Gastrocnemius medialis (tissue), 4 donors: ENCODE data around the gene APOL4. TPM values are rescaled to one million over a fixed set of nuclear protein-coding genes. Genes with fewer than 3 reads are reported as not detected.

Source experiments
- ATAC-seq, 2 donors: fragments of 150-250 bp; one replicate each; pipeline ENCODE4 v1.9.1; 2016
- DNase-seq, 2 donors: peaks; one replicate each; pipeline ENCODE4 v3.0.0-alpha.2; 2019
- H3K27ac ChIP-seq, 4 donors: fragments of 200-600 bp; sonication (generic); 1 replicate in 1 of 4; 2 replicates in 3 of 4; pipeline ENCODE4 v1.5.1; 2016 to 2018; ENCODE audit warnings: mild to moderate bottlenecking in 2 of 4, moderate library complexity in 1 of 4
- H3K27me3 ChIP-seq, 3 donors: fragments of 200-600 bp; sonication (generic) in 2 of 3; 1 replicate in 1 of 3; 2 replicates in 2 of 3; pipeline versions ENCODE4 v1.5.1 to v1.6.0; 2016 to 2019; ENCODE audit warnings: mild to moderate bottlenecking in 1 of 3, moderate library complexity in 1 of 3
- H3K36me3 ChIP-seq, 2 donors: fragments of 200-600 bp; sonication (generic) in 1 of 2; one replicate each; pipeline ENCODE4 v1.5.1; 2017 to 2018
- H3K4me1 ChIP-seq, 2 donors: fragments of 200-600 bp; sonication (generic) in 1 of 2; one replicate each; pipeline ENCODE4 v1.5.1; 2016 to 2017; ENCODE audit warnings: mild to moderate bottlenecking in 2 of 2
- H3K4me3 ChIP-seq, 4 donors: fragments of 200-600 bp; sonication (generic) in 3 of 4; 1 replicate in 1 of 4; 2 replicates in 3 of 4; pipeline ENCODE4 v1.5.1; 2016 to 2019; ENCODE audit warnings: mild to moderate bottlenecking in 2 of 4
- H3K9me3 ChIP-seq, 3 donors: fragments of 200-600 bp; sonication (generic) in 2 of 3; 1 replicate in 1 of 3; 2 replicates in 2 of 3; pipeline ENCODE4 v1.5.1; 2016 to 2019
- POLR2A ChIP-seq, 2 donors: fragments of 450-650 bp; IDR thresholded peaks; one replicate each; pipeline ENCODE4 v1.6.1; 2017; ENCODE audit warnings: antibody characterized with exemption in 2 of 2, mild to moderate bottlenecking in 2 of 2, moderate library complexity in 2 of 2
- in situ Hi-C, 4 donors: fragments of 200-750 bp; cut with MboI; loops; one replicate each; pipeline versions ENCODE4 v1.15.0 to v1.8.0; 2017; ENCODE audit warnings: low sequenced_read_pairs in 4 of 4
- intact Hi-C: fragments of 100-400 bp; cut with DNase I; formaldehyde crosslinking; loops from one replicate; pipeline ENCODE4 v1.15.1; 2023; ENCODE audit warnings: low total_unique reads
- total RNA-seq, 4 donors: library from RNA; depleted of rRNA; stranded (reverse); fragments of >200 nt; gene quantifications; one replicate each; pipeline versions ENCODE4 v1.1.0 to v1.2.3, GENCODE V29; 2016
- TF ChIP-seq, protein P1 (sequence below), 5 experiments: fragments of 450-650 bp in 3 of 5; fragments of 200-600 bp in 2 of 5; sonication (generic) in 2 of 5; IDR thresholded peaks in 4 of 5; conservative IDR thresholded peaks in 1 of 5; 1 replicate in 4 of 5; 2 replicates in 1 of 5; pipeline ENCODE4 v1.5.1; 2016 to 2019; ENCODE audit warnings: antibody characterized with exemption in 5 of 5, mild to moderate bottlenecking in 3 of 5, moderate library complexity in 3 of 5

APOL4 gene
- total RNA-seq, 4 donors from 2014 or later = 1.5 to 2.3 (median 2.0) TPM; not detected in 1

- no peak for DNase-seq
- peaks cover 5 to 8% of the 10 kb centered on the region in 2 donors for H3K4me1 ChIP-seq
- H3K27me3 ChIP-seq = no peaks in the 10 kb centered on the region
- H3K9me3 ChIP-seq = no peaks in the 10 kb centered on the region
- TF ChIP-seq, protein P1, sequence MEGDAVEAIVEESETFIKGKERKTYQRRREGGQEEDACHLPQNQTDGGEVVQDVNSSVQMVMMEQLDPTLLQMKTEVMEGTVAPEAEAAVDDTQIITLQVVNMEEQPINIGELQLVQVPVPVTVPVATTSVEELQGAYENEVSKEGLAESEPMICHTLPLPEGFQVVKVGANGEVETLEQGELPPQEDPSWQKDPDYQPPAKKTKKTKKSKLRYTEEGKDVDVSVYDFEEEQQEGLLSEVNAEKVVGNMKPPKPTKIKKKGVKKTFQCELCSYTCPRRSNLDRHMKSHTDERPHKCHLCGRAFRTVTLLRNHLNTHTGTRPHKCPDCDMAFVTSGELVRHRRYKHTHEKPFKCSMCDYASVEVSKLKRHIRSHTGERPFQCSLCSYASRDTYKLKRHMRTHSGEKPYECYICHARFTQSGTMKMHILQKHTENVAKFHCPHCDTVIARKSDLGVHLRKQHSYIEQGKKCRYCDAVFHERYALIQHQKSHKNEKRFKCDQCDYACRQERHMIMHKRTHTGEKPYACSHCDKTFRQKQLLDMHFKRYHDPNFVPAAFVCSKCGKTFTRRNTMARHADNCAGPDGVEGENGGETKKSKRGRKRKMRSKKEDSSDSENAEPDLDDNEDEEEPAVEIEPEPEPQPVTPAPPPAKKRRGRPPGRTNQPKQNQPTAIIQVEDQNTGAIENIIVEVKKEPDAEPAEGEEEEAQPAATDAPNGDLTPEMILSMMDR (IDR thresholded peaks at IDR 0.05 in 4 of 5, conservative IDR thresholded peaks at IDR 0.05 in 1 of 5) = no peak
- no peak for TF ChIP-seq POLR2A (IDR thresholded peaks at IDR 0.05)
- no peak overlapping the region for H3K4me3 ChIP-seq
- H3K27ac ChIP-seq = peak overlapping the region in 1 of 4 donors; percentile 58
- no peaks in the 10 kb centered on the region for H3K36me3 ChIP-seq
- intact Hi-C loops = no loop called here
- ATAC-seq = no peak
- in situ Hi-C loops = loop anchor here in 1 of 4 donors (10.0 kb wide), 1 partner anchor 78 kb away; no protein-coding TSS in a partner anchor
Measured at GRCh38 chr22:36196254-36197064, 5.2 kb downstream of the APOL4 start.

DNA sequence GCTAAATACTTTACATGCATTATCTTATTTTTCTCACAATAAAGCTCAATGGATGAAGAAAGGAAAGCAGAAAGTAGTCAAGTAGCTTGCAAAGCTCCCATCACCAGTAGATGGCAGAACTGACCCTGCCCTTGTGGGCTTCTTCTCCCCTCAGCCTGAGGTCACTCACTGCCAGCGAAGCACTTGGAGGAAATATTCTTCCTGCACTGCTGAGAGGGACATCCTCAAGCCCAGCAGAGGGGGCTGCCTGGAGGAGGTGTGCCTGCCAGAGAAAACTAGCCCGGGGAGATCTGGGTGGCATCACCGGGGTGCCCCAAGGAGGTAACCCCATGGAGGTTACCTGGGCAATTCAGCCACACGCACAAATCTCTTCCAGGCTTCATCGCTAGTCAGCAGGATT lies 6.6 kb downstream of the APOL4 start:
- TF ChIP-seq, protein P1 (IDR thresholded peaks at IDR 0.05 in 4 of 5, conservative IDR thresholded peaks at IDR 0.05 in 1 of 5) = peak; percentile 55 to 75 (median 60)
- TF ChIP-seq POLR2A (IDR thresholded peaks at IDR 0.05) = no peak
- Histone ChIP-seq H3K36me3 (no peaks in the 10 kb centered on the region), H3K4me1 (peaks cover 5 to 8% of the 10 kb centered on the region in 2 donors), H3K4me3 (no peak overlapping the region), H3K27ac (no peak overlapping the region), H3K9me3 (no peaks in the 10 kb centered on the region), H3K27me3 (no peaks in the 10 kb centered on the region)
- ATAC-seq (peak in 1 of 2 donors; percentile 82), DNase-seq (peak; percentile 24 to 53)
- intact Hi-C loops = loop anchor here (1.0 to 2.0 kb wide), 2 partner anchors 44 to 82 kb away; partner anchors contain the start of gene APOL2
- in situ Hi-C loops = loop anchor here in 2 of 4 donors (5.0 to 10.0 kb wide), 2 partner anchors 80 to 82 kb away; no protein-coding TSS in a partner anchor

DNA sequence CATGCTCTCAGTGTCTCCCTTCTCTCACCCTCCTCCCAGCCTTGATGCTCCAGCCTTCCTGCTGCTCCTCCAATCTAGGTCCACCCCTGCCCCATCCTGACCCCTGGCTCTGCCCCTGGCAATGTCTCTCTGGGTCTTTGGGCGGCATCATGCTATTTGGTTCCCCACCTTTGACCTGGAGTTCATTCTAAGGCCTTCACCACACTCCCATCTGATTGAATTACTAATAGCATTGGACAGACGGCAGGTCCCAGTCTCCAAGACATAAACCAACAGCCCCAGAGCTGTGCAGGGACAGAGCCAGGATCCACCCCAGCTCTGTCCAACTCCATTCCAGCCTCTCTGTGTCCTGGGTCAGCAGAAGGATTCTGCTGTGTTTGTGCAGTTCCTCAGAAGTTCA lies 7.2 kb downstream of the APOL4 start:
- in situ Hi-C loops = loop anchor here in 2 of 4 donors (5.0 to 10.0 kb wide), 2 partner anchors 80 to 83 kb away; no protein-coding TSS in a partner anchor
- H3K36me3 ChIP-seq = no peaks in the 10 kb centered on the region

GRCh38 chr22:36193577-36193976 lies 8.0 kb downstream of the APOL4 start:
- ATAC-seq (no peak), DNase-seq (no peak)
- no peak overlapping the region for H3K27ac ChIP-seq
- TF ChIP-seq, protein P1 (IDR thresholded peaks at IDR 0.05 in 4 of 5, conservative IDR thresholded peaks at IDR 0.05 in 1 of 5) = no peak
- TF ChIP-seq POLR2A (IDR thresholded peaks at IDR 0.05) = no peak
- H3K4me3 ChIP-seq = no peak overlapping the region
- no peaks in the 10 kb centered on the region for H3K36me3 ChIP-seq
- intact Hi-C loops = no loop called here
- peaks cover 5 to 8% of the 10 kb centered on the region in 2 donors for H3K4me1 ChIP-seq
- in situ Hi-C loops = loop anchor here in 2 of 4 donors (5.0 to 10.0 kb wide), 2 partner anchors 81 to 84 kb away; no protein-coding TSS in a partner anchor
- no peaks in the 10 kb centered on the region for H3K27me3 ChIP-seq
- H3K9me3 ChIP-seq = no peaks in the 10 kb centered on the region

More for the DNA sequence above, 7.2 kb downstream of the APOL4 start:
- no peak for ATAC-seq
- H3K4me3 ChIP-seq = no peak overlapping the region
- no peak overlapping the region for H3K27ac ChIP-seq
- intact Hi-C loops = loop anchor here (1.0 to 2.0 kb wide), 2 partner anchors 44 to 83 kb away; partner anchors contain the start of gene APOL2
- TF ChIP-seq, protein P1 (IDR thresholded peaks at IDR 0.05 in 4 of 5, conservative IDR thresholded peaks at IDR 0.05 in 1 of 5) = no peak
- no peak for TF ChIP-seq POLR2A (IDR thresholded peaks at IDR 0.05)
- H3K4me1 ChIP-seq = peaks cover 5 to 8% of the 10 kb centered on the region in 2 donors
- H3K27me3 ChIP-seq = no peaks in the 10 kb centered on the region
- no peak for DNase-seq
- H3K9me3 ChIP-seq = no peaks in the 10 kb centered on the region
